HT-29 (cell line): ENCODE results near the gene SHC2. TPM values are rescaled to one million over a fixed set of nuclear protein-coding genes. Genes with fewer than 3 reads are reported as not detected.
"Not testable (repeated sequence)": the region's sequence is repeated elsewhere in the genome, so short reads cannot be mapped to it uniquely, and the experiment has no call there.

Experiments used
- DNase-seq: peaks from one replicate; pipeline ENCODE4 v3.0.0-alpha.2; 2015; ENCODE audit warnings: low spot score
- total RNA-seq: library from RNA; depleted of rRNA; stranded (reverse); fragments of >200 nt; shearing (Covaris generic); gene quantifications from 2 replicates; pipeline ENCODE4 v1.2.3, GENCODE V29; 2014

The SHC2 gene
- total RNA-seq, 1 experiment from 2014 or later = not detected

GRCh38 chr19:407511-408440 is 53.1 kb downstream of the SHC2 start:
- DNase-seq = no peak

GRCh38 chr19:406971-407510 is 53.8 kb downstream of the SHC2 start:
- no peak for DNase-seq

- no peak for DNase-seq
Measured at GRCh38 chr19:406135-406781, 54.6 kb downstream of the SHC2 start.

- no peak for DNase-seq
Measured at GRCh38 chr19:405121-405965, 55.5 kb downstream of the SHC2 start.

GRCh38 chr19:403221-404027 is 57.4 kb downstream of the SHC2 start:
- no peak for DNase-seq

- no peak for DNase-seq
Measured at GRCh38 chr19:402786-403185, 58.0 kb downstream of the SHC2 start.

GRCh38 chr19:401866-402511 is 58.8 kb downstream of the SHC2 start:
- DNase-seq = no peak

GRCh38 chr19:400976-401865 is 59.6 kb downstream of the SHC2 start:
- no peak for DNase-seq

- DNase-seq = no peak
Measured at GRCh38 chr19:399370-399769, 61.5 kb downstream of the SHC2 start.

GRCh38 chr19:398719-399118 is 62.1 kb downstream of the SHC2 start:
- DNase-seq = no peak

- DNase-seq = no peak
Measured at GRCh38 chr19:397941-398706, 62.7 kb downstream of the SHC2 start.

- DNase-seq = no peak
Measured at GRCh38 chr19:397321-397720, 63.5 kb downstream of the SHC2 start.

GRCh38 chr19:395467-395866 is 65.4 kb downstream of the SHC2 start:
- no peak for DNase-seq

- DNase-seq = not testable (repeated sequence)
Measured at GRCh38 chr19:394857-395256, 66.0 kb downstream of the SHC2 start.

- not testable (repeated sequence) for DNase-seq
Measured at GRCh38 chr19:393560-393959, 67.3 kb downstream of the SHC2 start.

- DNase-seq = no peak
Measured at GRCh38 chr19:392375-392970, 68.4 kb downstream of the SHC2 start.

- DNase-seq = no peak
Measured at GRCh38 chr19:391726-392374, 69.0 kb downstream of the SHC2 start.

GRCh38 chr19:391207-391557 is 69.7 kb downstream of the SHC2 start:
- no peak for DNase-seq
